IMR-90 (cell line): Measurements from ENCODE around the gene VCL.
"Not testable (repeated sequence)": the region's sequence is repeated elsewhere in the genome, so short reads cannot be mapped to it uniquely, and the experiment has no call there.

Experiments used
- CTCF ChIP-seq: conservative IDR thresholded peaks from 2 replicates; pipeline ENCODE4 v1.5.1; 2012; ENCODE audit warnings: mild to moderate bottlenecking, low read depth, low read length, improper control_type of control experiment
- FOS ChIP-seq: fragments of 150-350 bp; IDR thresholded peaks from 2 replicates; pipeline ENCODE4 v1.6.1; 2016; ENCODE audit warnings: low read depth, low read length
- POLR2A ChIP-seq: IDR thresholded peaks from 2 replicates; pipeline ENCODE4 v1.6.1; 2012; ENCODE audit warnings: mild to moderate bottlenecking, low read depth, low read length
- RFX5 ChIP-seq: IDR thresholded peaks from 2 replicates; pipeline ENCODE4 v1.8.0; 2012; ENCODE audit warnings: low read depth, mild to moderate bottlenecking, low read length, moderate library complexity
- TF ChIP-seq, protein P1 (sequence below): fragments of 150-350 bp; IDR thresholded peaks from 2 replicates; pipeline ENCODE4 v1.6.1; 2017; ENCODE audit warnings: mild to moderate bottlenecking, antibody characterized with exemption, low read length, low read depth

DNA sequence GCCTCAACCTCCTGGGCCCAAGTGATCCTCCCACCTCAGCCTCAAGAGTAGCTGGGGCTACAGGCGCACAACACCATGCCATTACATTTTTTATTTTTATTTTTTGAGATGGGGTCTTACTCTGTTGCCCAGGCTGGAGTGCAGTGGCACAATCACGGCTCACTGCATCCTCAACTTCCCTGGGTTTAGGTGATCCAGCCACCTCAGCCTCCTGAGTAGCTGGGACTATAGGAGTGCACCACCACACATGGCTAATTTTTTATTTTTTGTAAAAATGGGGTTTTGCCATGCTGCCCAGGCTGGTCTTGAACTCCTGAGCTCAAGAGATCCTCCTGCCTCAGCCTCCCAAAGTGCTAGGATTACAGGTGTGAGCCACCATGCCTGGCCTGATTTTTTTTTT lies 64.1 kb downstream of the VCL start:
- not testable (repeated sequence) for TF ChIP-seq CTCF, RFX5, FOS, POLR2A
- TF ChIP-seq, protein P1, sequence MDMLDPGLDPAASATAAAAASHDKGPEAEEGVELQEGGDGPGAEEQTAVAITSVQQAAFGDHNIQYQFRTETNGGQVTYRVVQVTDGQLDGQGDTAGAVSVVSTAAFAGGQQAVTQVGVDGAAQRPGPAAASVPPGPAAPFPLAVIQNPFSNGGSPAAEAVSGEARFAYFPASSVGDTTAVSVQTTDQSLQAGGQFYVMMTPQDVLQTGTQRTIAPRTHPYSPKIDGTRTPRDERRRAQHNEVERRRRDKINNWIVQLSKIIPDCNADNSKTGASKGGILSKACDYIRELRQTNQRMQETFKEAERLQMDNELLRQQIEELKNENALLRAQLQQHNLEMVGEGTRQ, result not testable (repeated sequence)
